HG03442 (cell line): Measurements from ENCODE around the gene BTBD6.

Source experiments
- ATAC-seq: cut with Tn5 transposase; IDR thresholded peaks from one replicate; pipeline ENCODE4 v1.9.1; 2021; ENCODE audit warnings: mild to moderate bottlenecking, moderate library complexity; ENCODE audit not compliant: unreplicated experiment

Gene BTBD6

GRCh38 chr14:105227346-105227745, 21.0 kb upstream of the BTBD6 start:
- ATAC-seq: no peak

- no peak for ATAC-seq
These were observed 19.8 kb upstream of the BTBD6 start for GRCh38 chr14:105228562-105228961.

- no peak for ATAC-seq
These were observed 19.2 kb upstream of the BTBD6 start for GRCh38 chr14:105229099-105229655.

GRCh38 chr14:105240811-105241576, 7.3 kb upstream of the BTBD6 start:
- ATAC-seq: no peak

- ATAC-seq: no peak
These were observed 6.7 kb upstream of the BTBD6 start for GRCh38 chr14:105241641-105242040.

GRCh38 chr14:105244334-105244733, 4.0 kb upstream of the BTBD6 start:
- ATAC-seq: no peak

GRCh38 chr14:105247026-105247425, 1.3 kb upstream of the BTBD6 start:
- ATAC-seq: no peak

GRCh38 chr14:105247715-105248367, 492 bp upstream of the BTBD6 start:
- no peak for ATAC-seq

- ATAC-seq: no peak
These were observed 1.1 kb downstream of the BTBD6 start for GRCh38 chr14:105249182-105250007.

GRCh38 chr14:105250008-105250366, 1.7 kb downstream of the BTBD6 start:
- no peak for ATAC-seq

- ATAC-seq: no peak
These were observed 2.7 kb downstream of the BTBD6 start for GRCh38 chr14:105250986-105251385.

GRCh38 chr14:105251920-105252319, 3.6 kb downstream of the BTBD6 start:
- no peak for ATAC-seq

- ATAC-seq: no peak
These were observed 4.4 kb downstream of the BTBD6 start for GRCh38 chr14:105252552-105253328.

- no peak for ATAC-seq
These were observed 5.0 kb downstream of the BTBD6 start for GRCh38 chr14:105253329-105253682.

- no peak for ATAC-seq
These were observed 6.7 kb downstream of the BTBD6 start for GRCh38 chr14:105255021-105255507.

- ATAC-seq: no peak
These were observed 8.1 kb downstream of the BTBD6 start for GRCh38 chr14:105256292-105256960.

- ATAC-seq: no peak
These were observed 9.1 kb downstream of the BTBD6 start for GRCh38 chr14:105257464-105257863.

GRCh38 chr14:105258846-105259245, 10.5 kb downstream of the BTBD6 start:
- no peak for ATAC-seq

GRCh38 chr14:105260959-105261358, 12.6 kb downstream of the BTBD6 start:
- ATAC-seq: no peak

- no peak for ATAC-seq
These were observed 13.4 kb downstream of the BTBD6 start for GRCh38 chr14:105261781-105262180.
